Measurements from ENCODE around the gene PCDH15. TPM values are rescaled to one million over a fixed set of nuclear protein-coding genes. Genes with fewer than 3 reads are reported as not detected.
A peak's percentile ranks its signal among the peaks of the same experiment; 100 is the strongest.

PCDH15 gene
- total RNA-seq, 4 donors from 2014 or later: 0.70 to 2.3 TPM; not detected in 2

GRCh38 chr10:53839440-53840039, 961.5 kb downstream of the PCDH15 start:
- no peaks in the 10 kb centered on the region for H3K4me1 ChIP-seq
- H3K4me3 ChIP-seq: no peak overlapping the region
- H3K27me3 ChIP-seq: no peaks in the 10 kb centered on the region
- H3K36me3 ChIP-seq: no peaks in the 10 kb centered on the region
- TF ChIP-seq, protein P1, sequence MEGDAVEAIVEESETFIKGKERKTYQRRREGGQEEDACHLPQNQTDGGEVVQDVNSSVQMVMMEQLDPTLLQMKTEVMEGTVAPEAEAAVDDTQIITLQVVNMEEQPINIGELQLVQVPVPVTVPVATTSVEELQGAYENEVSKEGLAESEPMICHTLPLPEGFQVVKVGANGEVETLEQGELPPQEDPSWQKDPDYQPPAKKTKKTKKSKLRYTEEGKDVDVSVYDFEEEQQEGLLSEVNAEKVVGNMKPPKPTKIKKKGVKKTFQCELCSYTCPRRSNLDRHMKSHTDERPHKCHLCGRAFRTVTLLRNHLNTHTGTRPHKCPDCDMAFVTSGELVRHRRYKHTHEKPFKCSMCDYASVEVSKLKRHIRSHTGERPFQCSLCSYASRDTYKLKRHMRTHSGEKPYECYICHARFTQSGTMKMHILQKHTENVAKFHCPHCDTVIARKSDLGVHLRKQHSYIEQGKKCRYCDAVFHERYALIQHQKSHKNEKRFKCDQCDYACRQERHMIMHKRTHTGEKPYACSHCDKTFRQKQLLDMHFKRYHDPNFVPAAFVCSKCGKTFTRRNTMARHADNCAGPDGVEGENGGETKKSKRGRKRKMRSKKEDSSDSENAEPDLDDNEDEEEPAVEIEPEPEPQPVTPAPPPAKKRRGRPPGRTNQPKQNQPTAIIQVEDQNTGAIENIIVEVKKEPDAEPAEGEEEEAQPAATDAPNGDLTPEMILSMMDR (IDR thresholded peaks at IDR 0.05): peak in 1 of 4 experiments; percentile 17
- no peak for TF ChIP-seq POLR2A (IDR thresholded peaks at IDR 0.05)
- intact Hi-C loops (cut with DNase I; ENCODE audit: low total_unique reads): no loop called here
- no peak overlapping the region for H3K27ac ChIP-seq
- DNase-seq: no peak
- no peaks in the 10 kb centered on the region for H3K9me3 ChIP-seq

- H3K27me3 ChIP-seq: no peaks in the 10 kb centered on the region
- intact Hi-C loops (cut with DNase I; ENCODE audit: low total_unique reads): no loop called here
- no peaks in the 10 kb centered on the region for H3K36me3 ChIP-seq
- DNase-seq: no peak
- H3K4me3 ChIP-seq: no peak overlapping the region
- TF ChIP-seq POLR2A (IDR thresholded peaks at IDR 0.05): no peak
- TF ChIP-seq, protein P1 (IDR thresholded peaks at IDR 0.05): no peak
- H3K27ac ChIP-seq: no peak overlapping the region
- no peaks in the 10 kb centered on the region for H3K9me3 ChIP-seq
- no peaks in the 10 kb centered on the region for H3K4me1 ChIP-seq
Observed at GRCh38 chr10:53836638-53837037, 964.4 kb downstream of the PCDH15 start.

DNA sequence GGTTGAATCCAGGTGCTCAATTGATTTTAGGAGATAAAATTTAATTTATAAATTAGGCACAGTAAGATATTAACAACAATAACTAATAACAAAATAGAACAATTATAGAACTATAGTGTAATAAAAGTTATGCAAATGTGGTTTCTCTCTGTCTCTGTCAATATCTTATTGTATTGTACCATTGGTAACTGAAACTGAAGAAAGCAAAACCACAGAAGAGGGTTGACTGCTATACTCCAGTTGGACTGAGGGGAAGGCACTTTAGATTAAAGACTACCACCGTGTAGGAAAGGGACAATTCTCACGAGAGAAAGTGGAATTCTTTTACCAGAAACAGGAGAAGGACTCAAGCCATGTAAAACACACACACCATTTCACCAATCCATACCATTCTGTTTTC, 967.1 kb downstream of the PCDH15 start:
- no peak overlapping the region for H3K27ac ChIP-seq
- no peak for DNase-seq
- H3K9me3 ChIP-seq: no peaks in the 10 kb centered on the region
- intact Hi-C loops (cut with DNase I; ENCODE audit: low total_unique reads): no loop called here
- no peak overlapping the region for H3K4me3 ChIP-seq
- TF ChIP-seq POLR2A (IDR thresholded peaks at IDR 0.05): no peak
- TF ChIP-seq, protein P1 (IDR thresholded peaks at IDR 0.05): no peak
- no peaks in the 10 kb centered on the region for H3K4me1 ChIP-seq
- no peaks in the 10 kb centered on the region for H3K36me3 ChIP-seq
- no peaks in the 10 kb centered on the region for H3K27me3 ChIP-seq

GRCh38 chr10:53827261-53827660, 973.8 kb downstream of the PCDH15 start:
- no peak overlapping the region for H3K27ac ChIP-seq
- H3K4me1 ChIP-seq: no peaks in the 10 kb centered on the region
- intact Hi-C loops (cut with DNase I; ENCODE audit: low total_unique reads): no loop called here
- TF ChIP-seq, protein P1 (IDR thresholded peaks at IDR 0.05): no peak
- no peak for TF ChIP-seq POLR2A (IDR thresholded peaks at IDR 0.05)
- H3K36me3 ChIP-seq: no peaks in the 10 kb centered on the region
- H3K4me3 ChIP-seq: no peak overlapping the region
- H3K27me3 ChIP-seq: no peaks in the 10 kb centered on the region
- DNase-seq: no peak
- no peaks in the 10 kb centered on the region for H3K9me3 ChIP-seq

GRCh38 chr10:53808677-53809372, 992.2 kb downstream of the PCDH15 start:
- intact Hi-C loops (cut with DNase I; ENCODE audit: low total_unique reads): no loop called here
- Histone ChIP-seq H3K9me3 (no peaks in the 10 kb centered on the region), H3K4me3 (no peak overlapping the region), H3K27me3 (no peaks in the 10 kb centered on the region), H3K36me3 (no peaks in the 10 kb centered on the region), H3K27ac (no peak overlapping the region), H3K4me1 (no peaks in the 10 kb centered on the region)
- TF ChIP-seq, protein P1 (IDR thresholded peaks at IDR 0.05): no peak
- no peak for TF ChIP-seq POLR2A (IDR thresholded peaks at IDR 0.05)
- no peak for DNase-seq
